HepG2 (cell line): Measurements from ENCODE around the gene SPACDR. TPM values are rescaled to one million over a fixed set of nuclear protein-coding genes. Genes with fewer than 3 reads are reported as not detected.

Experiments
- ATF6 ChIP-seq: sonication (generic); formaldehyde crosslinking; conservative IDR thresholded peaks from 2 replicates; pipeline ENCODE4 v1.4.0; 2020; ENCODE audit warnings: missing genetic modification reagents
- DMAP1 ChIP-seq: IDR thresholded peaks from 2 replicates; pipeline ENCODE4 v1.6.1; 2016
- IRF1 ChIP-seq: sonication (generic); formaldehyde crosslinking; IDR thresholded peaks from 2 replicates; pipeline ENCODE4 v1.4.0; 2020; ENCODE audit warnings: low read depth, mild to moderate bottlenecking, missing genetic modification reagents
- NFIC ChIP-seq: IDR thresholded peaks from 2 replicates; pipeline ENCODE4 v1.6.1; 2012; ENCODE audit warnings: mild to moderate bottlenecking, low read length, inconsistent platforms
- SMARCE1 ChIP-seq: fragments of 450-650 bp; IDR thresholded peaks from 2 replicates; pipeline ENCODE4 v1.6.1; 2017; ENCODE audit warnings: borderline replicate concordance
- XRCC5 ChIP-seq: fragments of 200-400 bp; formaldehyde crosslinking; optimal IDR thresholded peaks from 2 replicates; pipeline ENCODE3; 2017; ENCODE audit warnings: mild to moderate bottlenecking, low read length
- ZFP62 ChIP-seq: sonication (generic); formaldehyde crosslinking; IDR thresholded peaks from 2 replicates; pipeline ENCODE4 v1.4.0; 2020; ENCODE audit warnings: missing genetic modification reagents
- ZNF318 ChIP-seq: sonication (generic); formaldehyde crosslinking; IDR thresholded peaks from 2 replicates; pipeline ENCODE4 v1.4.0; 2020; ENCODE audit warnings: mild to moderate bottlenecking, missing genetic modification reagents
- ZNF549 ChIP-seq: sonication (generic); formaldehyde crosslinking; IDR thresholded peaks from 2 replicates; pipeline ENCODE4 v1.5.0; 2020; ENCODE audit warnings: missing genetic modification reagents
- ZNF646 ChIP-seq: sonication (generic); formaldehyde crosslinking; IDR thresholded peaks from 2 replicates; pipeline ENCODE4 v1.9.0; 2021; ENCODE audit warnings: mild to moderate bottlenecking, missing genetic modification reagents
- ZNF784 ChIP-seq: sonication (generic); formaldehyde crosslinking; IDR thresholded peaks from 2 replicates; pipeline ENCODE4 v1.5.1; 2020; ENCODE audit warnings: missing genetic modification reagents, mild to moderate bottlenecking, borderline replicate concordance
- polyA plus RNA-seq, 8 experiments: library from polyadenylated mRNA; depleted of rRNA in 3 of 8; stranded (reverse) in 7 of 8; unstranded in 1 of 8; fragments of >200 nt; fragmentation: Illumina TruSeq in 4 of 8; extraction: Trizol in 4 of 8; gene quantifications; 2 replicates each; pipeline versions ENCODE4 v1.2.1 to v1.2.3, GENCODE V29; 2011 to 2016; ENCODE audit warnings: low read depth in 4 of 8, missing spikeins in 1 of 8, mixed read lengths in 1 of 8; ENCODE audit not compliant: insufficient read depth in 1 of 8
- total RNA-seq, 5 experiments: library from RNA; depleted of rRNA; stranded (reverse); fragments of >200 nt; fragmentation: Illumina TruSeq; extraction: Trizol; gene quantifications; 2 replicates each; pipeline ENCODE4 v1.2.3, GENCODE V29; 2016; ENCODE audit warnings: low read depth in 1 of 5

Gene SPACDR
- total and polyA plus RNA-seq, 2 of the 13 experiments (the other 11 are each of a cell fraction or from before 2014, with no cell fraction given): 0.41 TPM; not detected in 1

- TF ChIP-seq ZNF646 (CRISPR knock-in tag): no peak
- no peak for TF ChIP-seq ZFP62
- no peak for TF ChIP-seq DMAP1 (CRISPR knock-in tag)
- TF ChIP-seq IRF1 (CRISPR knock-in tag): no peak
- no peak for TF ChIP-seq NFIC
- no peak for TF ChIP-seq ZNF784 (CRISPR knock-in tag)
- peak; percentile 55 for TF ChIP-seq XRCC5
- no peak for TF ChIP-seq ZNF318
- no peak for TF ChIP-seq ATF6 (CRISPR knock-in tag)
- no peak for TF ChIP-seq ZNF549 (CRISPR knock-in tag)
- TF ChIP-seq SMARCE1: no peak
These were observed 19.1 kb upstream of the SPACDR start (continued) for GRCh38 chr7:100483090-100483721.
